ENCODE measurements around the gene PPP1CB. TPM values are rescaled to one million over a fixed set of nuclear protein-coding genes. Genes with fewer than 3 reads are reported as not detected.

The PPP1CB gene
- 100 to 1,000 TPM in 1 of 2 donors, 10 to 100 TPM in 1; 63.3 to 139 TPM for total RNA-seq

DNA sequence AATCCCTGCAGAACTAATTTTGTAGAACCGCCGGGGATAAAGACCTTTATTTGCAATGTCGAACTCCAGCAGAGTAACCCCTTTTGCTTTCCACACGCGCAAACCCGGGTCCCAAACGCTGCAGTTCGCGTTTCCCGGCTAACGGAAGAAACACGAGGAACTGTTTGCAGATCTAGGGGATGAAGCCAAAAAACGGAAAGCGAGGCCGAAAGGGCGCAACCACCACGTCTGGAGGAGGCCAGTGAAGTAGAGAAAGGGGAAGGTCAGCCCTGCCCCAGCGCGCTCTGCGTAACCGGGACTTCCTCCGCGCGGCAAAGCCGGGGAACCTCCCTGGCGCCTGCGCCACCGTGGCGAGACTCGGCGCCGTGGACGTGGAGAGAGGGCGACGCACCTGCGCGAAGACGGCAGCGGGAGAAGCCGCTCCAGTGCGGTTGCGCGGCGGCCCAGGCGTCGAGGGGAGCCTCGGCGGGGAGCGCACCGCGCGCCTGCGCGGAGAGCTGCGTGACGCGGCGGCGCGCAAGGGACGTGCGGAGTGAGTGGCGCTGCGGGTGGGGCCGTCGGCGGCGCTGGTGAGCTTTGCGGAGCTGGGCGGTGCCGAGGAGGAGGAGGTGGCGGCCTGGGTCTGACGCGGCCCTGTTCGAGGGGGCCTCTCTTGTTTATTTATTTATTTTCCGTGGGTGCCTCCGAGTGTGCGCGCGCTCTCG, at the start of gene PPP1CB:
Gene PPP1CB (plus strand): TSS at position 579 of the 704 bp plus-strand sequence. CDS start 295 bp downstream, outside the sequence.
- Histone ChIP-seq H3K4me1 (peaks cover 37% of the 10 kb centered on the region), H3K9me3 (no peaks in the 10 kb centered on the region), H3K4me3 (peak within 1 kb of the TSS; percentile 64 to 99), H3K36me3 (replicated peaks in 1 of 2; ENCODE audit: insufficient read depth in 1 of 2, low read depth in 2 of 2) (no peaks in the 10 kb centered on the region), H3K27me3 (no peaks in the 10 kb centered on the region), H3K27ac (peak within 1 kb of the TSS; percentile 96 to 100 (median 99))
- 0% methylated on average over 46 to 68 of the region's 81 CpGs for WGBS, 2 donors
- ATAC-seq = peak; percentile 92
- peak; percentile 97 for DNase-seq
- intact Hi-C loops (cut with DNase I) = no loop called here
- peak; percentile 93 to 95 (median 94) for TF ChIP-seq POLR2A (IDR thresholded peaks at IDR 0.05)
- TF ChIP-seq, protein P1, sequence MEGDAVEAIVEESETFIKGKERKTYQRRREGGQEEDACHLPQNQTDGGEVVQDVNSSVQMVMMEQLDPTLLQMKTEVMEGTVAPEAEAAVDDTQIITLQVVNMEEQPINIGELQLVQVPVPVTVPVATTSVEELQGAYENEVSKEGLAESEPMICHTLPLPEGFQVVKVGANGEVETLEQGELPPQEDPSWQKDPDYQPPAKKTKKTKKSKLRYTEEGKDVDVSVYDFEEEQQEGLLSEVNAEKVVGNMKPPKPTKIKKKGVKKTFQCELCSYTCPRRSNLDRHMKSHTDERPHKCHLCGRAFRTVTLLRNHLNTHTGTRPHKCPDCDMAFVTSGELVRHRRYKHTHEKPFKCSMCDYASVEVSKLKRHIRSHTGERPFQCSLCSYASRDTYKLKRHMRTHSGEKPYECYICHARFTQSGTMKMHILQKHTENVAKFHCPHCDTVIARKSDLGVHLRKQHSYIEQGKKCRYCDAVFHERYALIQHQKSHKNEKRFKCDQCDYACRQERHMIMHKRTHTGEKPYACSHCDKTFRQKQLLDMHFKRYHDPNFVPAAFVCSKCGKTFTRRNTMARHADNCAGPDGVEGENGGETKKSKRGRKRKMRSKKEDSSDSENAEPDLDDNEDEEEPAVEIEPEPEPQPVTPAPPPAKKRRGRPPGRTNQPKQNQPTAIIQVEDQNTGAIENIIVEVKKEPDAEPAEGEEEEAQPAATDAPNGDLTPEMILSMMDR (IDR thresholded peaks at IDR 0.05) = peak in 5 of 7 experiments; percentile 13 to 68 (median 25)

- TF ChIP-seq, protein P1 (IDR thresholded peaks at IDR 0.05) = no peak
- no peak for TF ChIP-seq POLR2A (IDR thresholded peaks at IDR 0.05)
- Histone ChIP-seq H3K4me1 (peaks cover 14% of the 10 kb centered on the region), H3K27ac (peak overlapping the region; percentile 28 to 70 (median 52)), H3K27me3 (no peaks in the 10 kb centered on the region), H3K4me3 (no peak overlapping the region), H3K36me3 (replicated peaks in 1 of 2; ENCODE audit: insufficient read depth in 1 of 2, low read depth in 2 of 2) (no peaks in the 10 kb centered on the region), H3K9me3 (no peaks in the 10 kb centered on the region)
- DNase-seq (peak in 3 of 4 donors; percentile 46 to 61 (median 59)), ATAC-seq (peak; percentile 83)
- 0 to 66% methylated on average over 1 to 3 of the region's 3 CpGs for WGBS, 2 donors
- intact Hi-C loops (cut with DNase I) = no loop called here
Measured at GRCh38 chr2:28702415-28702861, 49.2 kb upstream of the PPP1CB start.

- Histone ChIP-seq H3K9me3 (no peaks in the 10 kb centered on the region), H3K4me1 (peaks cover 14% of the 10 kb centered on the region), H3K27ac (peak overlapping the region; percentile 28 to 70 (median 52)), H3K4me3 (no peak overlapping the region), H3K27me3 (no peaks in the 10 kb centered on the region), H3K36me3 (replicated peaks in 1 of 2; ENCODE audit: insufficient read depth in 1 of 2, low read depth in 2 of 2) (no peaks in the 10 kb centered on the region)
- no peak for ATAC-seq
- no peak for DNase-seq
- intact Hi-C loops (cut with DNase I) = no loop called here
- 71 to 93% methylated on average over 8 of the region's 8 CpGs for WGBS, 2 donors
- TF ChIP-seq, protein P1 (IDR thresholded peaks at IDR 0.05) = no peak
- TF ChIP-seq POLR2A (IDR thresholded peaks at IDR 0.05) = no peak
Measured at GRCh38 chr2:28702878-28703277, 48.8 kb upstream of the PPP1CB start.

DNA sequence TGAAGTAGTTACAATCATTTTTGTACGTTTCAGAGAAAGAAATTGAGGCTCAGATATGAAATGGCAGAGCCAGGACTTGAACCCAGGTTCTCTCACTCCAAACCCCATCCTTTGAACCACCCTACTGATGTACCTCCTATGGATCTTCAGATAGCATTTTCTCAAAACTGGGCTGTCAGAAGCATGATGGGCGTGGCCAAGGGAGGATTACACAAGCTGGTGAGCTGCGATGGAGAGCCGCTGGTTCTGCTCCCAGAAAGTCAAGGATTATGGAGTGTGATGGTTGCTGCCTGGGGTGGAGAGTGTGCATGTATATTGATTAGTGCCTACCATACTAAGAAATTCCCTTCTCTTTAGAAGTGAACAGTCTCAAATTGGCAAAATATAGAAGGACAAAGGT, 47.0 kb upstream of the PPP1CB start:
- intact Hi-C loops (cut with DNase I) = no loop called here
- H3K9me3 ChIP-seq = no peaks in the 10 kb centered on the region
- no peak for ATAC-seq
- H3K36me3 ChIP-seq (replicated peaks in 1 of 2; ENCODE audit: insufficient read depth in 1 of 2, low read depth in 2 of 2) = no peaks in the 10 kb centered on the region
- no peaks in the 10 kb centered on the region for H3K27me3 ChIP-seq
- peaks cover 23% of the 10 kb centered on the region for H3K4me1 ChIP-seq
- TF ChIP-seq, protein P1 (IDR thresholded peaks at IDR 0.05) = no peak
- no peak for TF ChIP-seq POLR2A (IDR thresholded peaks at IDR 0.05)
- no peak for DNase-seq
- no peak overlapping the region for H3K27ac ChIP-seq
- no peak overlapping the region for H3K4me3 ChIP-seq
- WGBS, 2 donors = 89 to 95% methylated on average over 4 of the region's 4 CpGs
